HCT116 (cell line): Measurements from ENCODE around the gene NKAIN4. TPM values are rescaled to one million over a fixed set of nuclear protein-coding genes. Genes with fewer than 3 reads are reported as not detected.

Experiments used
- ATAC-seq: fragments of 200-7000 bp; cut with Tn5 transposase; 2 replicates; pipeline ENCODE4 v1.9.1; 2020; ENCODE audit warnings: mild to moderate bottlenecking, moderate library complexity
- BruUV-seq: library from RNA; stranded (reverse); fragments of 400-500 nt; replicated peaks from 2 replicates; lab custom pipeline; 2021; lab: Mats Ljungman, UMichigan
- CTCF ChIA-PET: fragments of 300-600 bp; sonication (Branson Sonifier 250); formaldehyde crosslinking; loops from one replicate; lab custom pipeline; 2021; ENCODE audit warnings: antibody characterized with exemption; lab: Charles Lee
- POLR2A ChIA-PET: fragments of 300-600, 350-600 bp; sonication (Branson Sonifier 250); formaldehyde crosslinking; loops from one replicate; lab custom pipeline; 2021; ENCODE audit warnings: antibody characterized with exemption; lab: Charles Lee
- RAD21 ChIA-PET, 2 experiments: fragments of 300-600 bp; sonication (Branson Sonifier 250); formaldehyde crosslinking; loops; one replicate each; lab custom pipeline; 2023; ENCODE audit warnings: low total read pairs in 2 of 2; ENCODE audit not compliant: uncharacterized antibody in 2 of 2, unreplicated experiment in 2 of 2, low non-redundant PET in 1 of 2; lab: Charles Lee
- DNase-seq: peaks from one replicate; pipeline ENCODE4 v3.0.0-alpha.2; 2010; ENCODE audit warnings: low read depth, low spot score
- H2AFZ ChIP-seq: fragments of 200-600 bp; shearing (Covaris generic), sonication (generic); 2 replicates; pipeline ENCODE4 v1.6.1; 2017; ENCODE audit warnings: low read depth, mixed run types, mixed read lengths, antibody characterized with exemption, low read length; ENCODE audit not compliant: poor library complexity, severe bottlenecking
- H3K27ac ChIP-seq: 2 replicates; pipeline ENCODE4 v1.5.1; 2012; ENCODE audit warnings: low read depth, low read length
- H3K27me3 ChIP-seq: fragments of 200-600 bp; sonication (generic); 2 replicates; pipeline ENCODE4 v1.6.1; 2016; ENCODE audit warnings: mixed run types, low read length, mixed read lengths; ENCODE audit not compliant: insufficient read depth
- H3K36me3 ChIP-seq, 2 experiments: fragments of 200-500 bp in 1 of 2; fragments of 200-600 bp in 1 of 2; sonication (Bioruptor generic) in 1 of 2; sonication (generic) in 1 of 2; 2 replicates each; pipeline versions ENCODE4 v1.5.1 to v1.6.1; 2014 to 2016; ENCODE audit warnings: low read length in 2 of 2, inconsistent platforms in 1 of 2, mixed read lengths in 1 of 2, mixed run types in 1 of 2; ENCODE audit not compliant: insufficient read depth in 2 of 2, control insufficient read depth in 1 of 2
- H3K4me1 ChIP-seq, 2 experiments: fragments of 200-600 bp in 1 of 2; sonication (generic) in 1 of 2; 2 replicates each; pipeline versions ENCODE4 v1.5.1 to v1.6.1; 2012 to 2017; ENCODE audit warnings: low read length in 2 of 2, inconsistent platforms in 1 of 2, mild to moderate bottlenecking in 1 of 2, mixed read lengths in 1 of 2, mixed run types in 1 of 2, moderate library complexity in 1 of 2; ENCODE audit not compliant: insufficient read depth in 2 of 2, control insufficient read depth in 1 of 2
- H3K4me2 ChIP-seq: fragments of 200-600 bp; sonication (generic); 2 replicates; pipeline ENCODE4 v1.6.1; 2017; ENCODE audit warnings: mixed run types, low read length, mixed read lengths
- H3K4me3 ChIP-seq, 2 experiments: fragments of 200-600 bp in 1 of 2; sonication (generic) in 1 of 2; replicated peaks in 1 of 2; 2 replicates each; pipeline ENCODE4 v1.5.1; 2011 to 2016; ENCODE audit warnings: low read length in 2 of 2, control low read depth in 1 of 2, low read depth in 1 of 2, mild to moderate bottlenecking in 1 of 2, mixed read lengths in 1 of 2, mixed run types in 1 of 2
- H3K79me2 ChIP-seq: fragments of 200-600 bp; sonication (generic); 2 replicates; pipeline ENCODE4 v1.6.1; 2017; ENCODE audit warnings: mild to moderate bottlenecking, mixed run types, low read length, moderate library complexity, mixed read lengths; ENCODE audit not compliant: insufficient read depth
- H3K9ac ChIP-seq: fragments of 200-600 bp; sonication (generic); 2 replicates; pipeline ENCODE4 v1.6.1; 2016; ENCODE audit warnings: low read length, mixed read lengths
- H3K9me2 ChIP-seq: fragments of 200-600 bp; sonication (generic), shearing (Covaris generic); 2 replicates; pipeline ENCODE4 v1.6.1; 2017; ENCODE audit warnings: mixed run types, mild to moderate bottlenecking, moderate library complexity; ENCODE audit not compliant: insufficient read depth
- H3K9me3 ChIP-seq, 2 experiments: fragments of 200-500 bp in 1 of 2; fragments of 200-600 bp in 1 of 2; sonication (Bioruptor generic) in 1 of 2; sonication (generic) in 1 of 2; 2 replicates each; pipeline ENCODE4 v1.6.1; 2014 to 2017; ENCODE audit warnings: low read length in 2 of 2, mixed read lengths in 2 of 2, inconsistent platforms in 1 of 2, low read depth in 1 of 2, mild to moderate bottlenecking in 1 of 2, mixed run types in 1 of 2, moderate library complexity in 1 of 2; ENCODE audit not compliant: control insufficient read depth in 1 of 2, insufficient read depth in 1 of 2
- H4K20me1 ChIP-seq: fragments of 200-600 bp; sonication (generic), shearing (Covaris generic); 2 replicates; pipeline ENCODE4 v1.6.1; 2017; ENCODE audit warnings: mixed run types, mild to moderate bottlenecking, moderate library complexity; ENCODE audit not compliant: insufficient read depth
- CEBPB ChIP-seq: IDR thresholded peaks from 2 replicates; pipeline ENCODE4 v1.6.1; 2012; ENCODE audit warnings: low read depth
- CTCF ChIP-seq, 3 experiments: fragments of 200-600 bp in 1 of 3; sonication (generic) in 1 of 3; IDR thresholded peaks in 2 of 3; conservative IDR thresholded peaks in 1 of 3; 2 replicates each; pipeline ENCODE4 v1.5.1; 2012 to 2017; ENCODE audit warnings: low read depth in 2 of 3, low read length in 2 of 3, antibody characterized with exemption in 1 of 3, borderline replicate concordance in 1 of 3, control low read depth in 1 of 3, mild to moderate bottlenecking in 1 of 3, mixed read lengths in 1 of 3, mixed run types in 1 of 3, moderate library complexity in 1 of 3; ENCODE audit not compliant: insufficient read depth in 1 of 3
- ELF1 ChIP-seq: IDR thresholded peaks from 2 replicates; pipeline ENCODE4 v1.6.1; 2012; ENCODE audit warnings: low read depth, borderline replicate concordance
- EZH2phosphoT487 ChIP-seq: fragments of 200-600 bp; IDR thresholded peaks from 2 replicates; pipeline ENCODE4 v1.6.1; 2018; ENCODE audit warnings: antibody characterized with exemption, borderline replicate concordance
- JUND ChIP-seq: IDR thresholded peaks from 2 replicates; pipeline ENCODE4 v1.6.1; 2012
- POLR2A ChIP-seq: IDR thresholded peaks from 2 replicates; pipeline ENCODE4 v1.7.0; 2011; ENCODE audit warnings: borderline replicate concordance; ENCODE audit not compliant: insufficient read depth, insufficient read length; ENCODE audit errors: extremely low read depth
- RAD21 ChIP-seq: IDR thresholded peaks from 2 replicates; pipeline ENCODE4 v1.6.1; 2012; ENCODE audit warnings: low read depth, mild to moderate bottlenecking
- SRF ChIP-seq: IDR thresholded peaks from 2 replicates; pipeline ENCODE4 v1.6.1; 2012; ENCODE audit warnings: low read depth
- ZFX ChIP-seq: fragments of 450-650 bp; IDR thresholded peaks from 2 replicates; pipeline ENCODE4 v1.6.1; 2017
- ZNF274 ChIP-seq: fragments of 200-500 bp; sonication (Bioruptor generic); IDR thresholded peaks from 2 replicates; pipeline ENCODE4 v1.6.1; 2014; ENCODE audit warnings: mild to moderate bottlenecking, low read depth, low read length, inconsistent platforms
- intact Hi-C: fragments of 100-400 bp; cut with micrococcal nuclease; formaldehyde crosslinking; loops from 2 replicates; pipeline ENCODE4 v1.10.0; 2022
- total RNA-seq: library from RNA; stranded (reverse); gene quantifications from one replicate; pipeline ENCODE4 v1.2.1, GENCODE V29; 2021; ENCODE audit not compliant: unreplicated experiment
- TF ChIP-seq, protein P1 (sequence below): IDR thresholded peaks from 2 replicates; pipeline ENCODE4 v1.6.1; 2012

NKAIN4 gene
- total RNA-seq, 1 experiment from 2014 or later: not detected

DNA sequence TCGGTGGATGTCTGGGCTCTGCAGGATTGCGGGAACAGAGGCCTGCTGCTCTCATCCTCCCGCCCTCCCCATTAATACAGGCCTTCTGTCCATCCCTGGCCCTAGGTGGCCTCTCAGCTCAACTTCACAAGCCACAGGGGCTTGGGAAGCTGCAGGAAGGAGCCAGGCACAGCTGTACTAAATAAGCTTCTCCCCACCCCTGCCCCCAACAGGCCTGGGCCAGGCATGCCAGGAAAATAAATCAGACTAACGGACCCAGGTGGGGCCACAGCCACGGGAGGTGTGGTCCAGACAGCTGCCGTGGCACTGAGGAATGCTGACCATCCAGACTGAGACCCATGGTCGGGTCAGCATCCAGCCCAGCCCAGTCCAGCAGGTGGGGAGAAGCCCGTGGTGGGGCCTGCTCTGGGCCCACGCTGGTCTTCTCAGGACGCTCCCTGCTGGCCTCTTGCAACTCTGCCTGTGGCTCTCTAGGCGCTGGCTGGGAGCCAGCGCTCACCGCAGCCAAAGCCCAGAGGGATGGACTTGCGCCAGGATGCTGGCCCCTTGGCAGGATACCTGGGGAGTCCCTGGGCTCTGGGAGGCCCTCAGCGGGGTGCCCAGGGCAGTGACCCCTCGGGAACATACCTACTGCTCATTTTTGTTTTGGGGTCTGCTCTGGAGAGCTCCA is 29.7 kb downstream of the NKAIN4 start:
- peak; percentile 70 for ATAC-seq
- ChIA-PET CTCF (interaction anchor here (0.6 to 4.3 kb wide), 18 partner anchors 10 to 166 kb away, joined by 3 to 107 read pairs (median 9); partner anchors contain the start of genes ARFGAP1 and BIRC7), RAD21 (interaction anchor here (1.1 to 1.5 kb wide), 3 partner anchors 8 to 10 kb away, joined by 3 to 5 read pairs (median 3); no protein-coding TSS in a partner anchor), POLR2A (interaction anchor here (1.5 to 2.0 kb wide), 4 partner anchors 8 to 29 kb away, joined by 3 to 11 read pairs (median 7); no protein-coding TSS in a partner anchor)
- Histone ChIP-seq H3K4me2 (peak overlapping the region; percentile 59), H3K9ac (no peak overlapping the region), H3K4me1 (peaks cover 15 to 32% of the 10 kb centered on the region in 2 experiments), H3K36me3 (no peaks in the 10 kb centered on the region), H3K79me2 (no peaks in the 10 kb centered on the region), H3K27ac (no peak overlapping the region; the same call in 1 of the 2 replicates), H3K27me3 (no peaks in the 10 kb centered on the region), H4K20me1 (no peaks in the 10 kb centered on the region), H3K9me3 (no peaks in the 10 kb centered on the region), H3K9me2 (no peaks in the 10 kb centered on the region), H3K4me3 (no peak overlapping the region), H2AFZ (no peak overlapping the region)
- no TSS peak for BruUV-seq
- TF ChIP-seq JUND (no peak), CTCF (IDR thresholded peaks at IDR 0.05 in 2 of 3, conservative IDR thresholded peaks at IDR 0.05 in 1 of 3; ENCODE audit: borderline replicate concordance in 1 of 3, insufficient read depth in 1 of 3, low read depth in 2 of 3, low read length in 2 of 3) (peak; percentile 27 to 43 (median 27); a peak in 4 of 6 replicates), POLR2A (no peak), CEBPB (no peak), ZNF274 (no peak), RAD21 (no peak), EZH2phosphoT487 (no peak), ELF1 (no peak), ZFX (0 out of 2 replicates have a peak, but pooled peaks have one; percentile 10), SRF (no peak)
- TF ChIP-seq, protein P1, sequence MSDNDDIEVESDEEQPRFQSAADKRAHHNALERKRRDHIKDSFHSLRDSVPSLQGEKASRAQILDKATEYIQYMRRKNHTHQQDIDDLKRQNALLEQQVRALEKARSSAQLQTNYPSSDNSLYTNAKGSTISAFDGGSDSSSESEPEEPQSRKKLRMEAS: no peak
- intact Hi-C loops: no loop called here
- no peak for DNase-seq
